PC-9 (cell line): Measurements from ENCODE around the gene GRIK3. TPM values are rescaled to one million over a fixed set of nuclear protein-coding genes. Genes with fewer than 3 reads are reported as not detected.

Experiments
- BruUV-seq: library from RNA; stranded (reverse); fragments of 400-500 nt; replicated peaks from 2 replicates; lab custom pipeline; 2021; lab: Mats Ljungman, UMichigan
- CTCF ChIA-PET: fragments of 300-600 bp; sonication (Branson Sonifier 250); formaldehyde crosslinking; loops from one replicate; lab custom pipeline; 2022; ENCODE audit warnings: antibody characterized with exemption; lab: Charles Lee
- POLR2A ChIA-PET: fragments of 300-600 bp; sonication (Branson Sonifier 250); formaldehyde crosslinking; loops from one replicate; lab custom pipeline; 2022; ENCODE audit warnings: antibody characterized with exemption; ENCODE audit not compliant: unreplicated experiment; lab: Charles Lee
- DNase-seq, 2 experiments: peaks; one replicate each; pipeline versions ENCODE4 v3.0.0 to v3.0.0-alpha.2; 2015 to 2022; ENCODE audit warnings: mixed read lengths in 1 of 2
- H2AFZ ChIP-seq: fragments of 200-600 bp; sonication (generic); 2 replicates; pipeline ENCODE4 v1.8.1; 2017; ENCODE audit warnings: antibody characterized with exemption
- H3F3A ChIP-seq: fragments of 200-600 bp; sonication (generic); 2 replicates; pipeline ENCODE4 v1.8.1; 2017; ENCODE audit warnings: antibody characterized with exemption, mild to moderate bottlenecking, low read depth; ENCODE audit not compliant: insufficient read depth
- H3K27ac ChIP-seq: fragments of 200-600 bp; sonication (generic); 2 replicates; pipeline ENCODE4 v1.6.1; 2016; ENCODE audit warnings: mixed run types
- H3K27me3 ChIP-seq: fragments of 200-600 bp; sonication (generic); 2 replicates; pipeline ENCODE4 v1.6.1; 2016; ENCODE audit warnings: low read depth, mixed run types; ENCODE audit not compliant: insufficient read depth
- H3K36me3 ChIP-seq: fragments of 200-600 bp; sonication (generic); 2 replicates; pipeline ENCODE4 v1.6.1; 2016; ENCODE audit warnings: low read depth, mixed run types
- H3K4me1 ChIP-seq: fragments of 200-600 bp; sonication (generic); replicated peaks from 2 replicates; pipeline ENCODE4 v1.6.1; 2016; ENCODE audit warnings: mixed run types; ENCODE audit not compliant: insufficient read depth
- H3K4me2 ChIP-seq: fragments of 200-600 bp; sonication (generic); 2 replicates; pipeline ENCODE4 v1.6.1; 2017; ENCODE audit warnings: mixed run types
- H3K4me3 ChIP-seq: fragments of 200-600 bp; sonication (generic); 2 replicates; pipeline ENCODE4 v1.6.1; 2016; ENCODE audit warnings: mixed run types
- H3K79me2 ChIP-seq: fragments of 200-600 bp; sonication (generic); 2 replicates; pipeline ENCODE4 v1.6.1; 2017; ENCODE audit warnings: low read depth, mixed run types
- H3K9me2 ChIP-seq: fragments of 200-600 bp; sonication (generic); 2 replicates; pipeline ENCODE4 v1.8.1; 2017; ENCODE audit warnings: mild to moderate bottlenecking; ENCODE audit not compliant: insufficient read depth
- H3K9me3 ChIP-seq: fragments of 200-600 bp; sonication (generic); 2 replicates; pipeline ENCODE4 v1.8.1; 2016; ENCODE audit warnings: low read depth; ENCODE audit not compliant: insufficient read depth
- H4K20me1 ChIP-seq: fragments of 200-600 bp; sonication (generic); 2 replicates; pipeline ENCODE4 v1.8.1; 2017; ENCODE audit not compliant: insufficient read depth
- CTCF ChIP-seq: fragments of 200-600 bp; sonication (generic); conservative IDR thresholded peaks from 2 replicates; pipeline ENCODE4 v1.6.1; 2017; ENCODE audit warnings: mixed run types, antibody characterized with exemption, mild to moderate bottlenecking, moderate library complexity
- EZH2 ChIP-seq: fragments of 200-600 bp; sonication (generic); IDR thresholded peaks from 2 replicates; pipeline ENCODE4 v1.8.0; 2017; ENCODE audit warnings: antibody characterized with exemption, low read depth
- intact Hi-C: fragments of 100-400 bp; cut with micrococcal nuclease; formaldehyde crosslinking; loops from one replicate; pipeline ENCODE4 v1.10.0; 2022; ENCODE audit not compliant: unreplicated experiment
- total RNA-seq: library from RNA; stranded (reverse); gene quantifications from 2 replicates; pipeline ENCODE4 v1.2.3, GENCODE V29; 2021

The GRIK3 gene
- total RNA-seq, 1 experiment from 2014 or later: not detected

DNA sequence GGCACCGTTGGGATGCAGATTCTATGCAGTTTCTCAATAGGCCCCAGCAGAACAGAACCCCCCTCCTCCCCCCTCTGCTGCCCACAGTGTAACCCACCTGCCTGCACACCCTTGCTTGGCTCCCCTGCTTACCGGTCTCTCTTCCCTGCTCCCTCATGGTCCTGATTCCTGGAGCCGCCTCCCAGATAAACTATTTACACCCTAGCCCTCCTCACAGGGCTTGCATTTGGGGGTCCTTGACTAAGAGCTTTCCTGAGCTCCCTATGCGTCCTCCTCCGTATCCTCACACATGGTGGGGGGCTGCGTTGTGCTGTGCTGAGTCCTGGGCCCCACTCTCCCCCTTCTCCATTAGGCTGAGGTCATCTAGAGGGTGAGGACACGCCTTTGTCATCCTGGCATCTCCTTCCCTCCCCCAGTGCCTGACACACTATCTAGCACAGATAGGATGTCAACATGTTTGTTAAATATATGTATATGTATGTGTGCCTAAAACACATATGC is 121.9 kb downstream of the GRIK3 start:
- H3K4me3 ChIP-seq: no peak overlapping the region
- no peak overlapping the region for H3K27ac ChIP-seq
- ChIA-PET POLR2A (no interaction called here), CTCF (no interaction called here)
- no peak for DNase-seq
- H3K4me2 ChIP-seq: no peak overlapping the region
- peaks cover 38% of the 10 kb centered on the region for H3K27me3 ChIP-seq
- TF ChIP-seq CTCF (no peak), EZH2 (no peak)
- no peaks in the 10 kb centered on the region for H3K36me3 ChIP-seq
- no peaks in the 10 kb centered on the region for H3K9me2 ChIP-seq
- no peaks in the 10 kb centered on the region for H3K79me2 ChIP-seq
- intact Hi-C loops: no loop called here
- H3F3A ChIP-seq: no peaks in the 10 kb centered on the region
- H3K4me1 ChIP-seq: no peaks in the 10 kb centered on the region
- no peaks in the 10 kb centered on the region for H4K20me1 ChIP-seq
- no TSS peak for BruUV-seq
- H3K9me3 ChIP-seq: no peaks in the 10 kb centered on the region
- H2AFZ ChIP-seq: no peak overlapping the region

DNA sequence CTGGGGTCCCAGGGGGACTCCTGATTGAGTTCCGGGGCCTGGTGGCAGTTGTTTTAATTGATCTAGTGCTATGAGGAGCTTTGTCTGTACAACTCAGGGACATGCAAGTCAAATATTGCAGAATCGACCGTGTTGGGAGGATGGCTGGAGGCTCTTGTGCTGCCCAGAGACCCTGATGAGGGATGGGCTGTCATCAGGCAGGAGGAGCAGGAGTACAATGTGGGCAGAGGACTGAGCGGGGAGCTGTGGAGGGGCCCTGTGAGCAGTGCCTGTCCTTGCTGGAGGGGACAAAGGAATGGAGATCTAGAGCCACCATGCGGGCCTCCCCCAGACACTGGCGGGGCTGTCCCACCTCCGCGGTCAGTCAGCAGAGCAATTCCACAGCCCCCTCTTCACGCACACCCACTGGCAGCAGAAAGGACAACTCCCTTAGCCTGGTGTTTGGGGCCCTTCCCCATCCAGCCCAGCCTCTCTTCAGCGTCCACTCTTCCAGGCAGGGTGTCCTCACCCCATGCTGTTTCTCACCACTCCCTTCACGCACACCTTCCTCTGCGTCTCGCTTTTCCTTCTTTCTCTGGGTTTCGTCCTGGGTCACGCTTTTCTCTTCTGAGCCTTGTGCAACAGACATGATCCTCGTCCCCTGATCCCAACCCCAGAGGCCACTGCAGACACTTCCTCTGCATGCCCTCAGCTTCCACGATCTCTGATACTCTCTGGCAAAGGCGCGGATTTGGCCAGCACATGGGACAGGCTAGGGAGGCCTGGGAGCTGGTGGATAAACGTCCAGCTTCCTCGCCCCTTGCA is 122.6 kb downstream of the GRIK3 start:
- BruUV-seq: no TSS peak
- Histone ChIP-seq H3K4me3 (no peak overlapping the region), H3K4me2 (no peak overlapping the region), H3K36me3 (no peaks in the 10 kb centered on the region), H3K27me3 (peaks cover 38% of the 10 kb centered on the region), H3K79me2 (no peaks in the 10 kb centered on the region), H3F3A (no peaks in the 10 kb centered on the region), H3K9me2 (no peaks in the 10 kb centered on the region), H2AFZ (no peak overlapping the region), H3K4me1 (no peaks in the 10 kb centered on the region), H3K27ac (no peak overlapping the region), H3K9me3 (no peaks in the 10 kb centered on the region), H4K20me1 (no peaks in the 10 kb centered on the region)
- DNase-seq: no peak
- intact Hi-C loops: no loop called here
- ChIA-PET CTCF (no interaction called here), POLR2A (no interaction called here)
- no peak for TF ChIP-seq EZH2

DNA sequence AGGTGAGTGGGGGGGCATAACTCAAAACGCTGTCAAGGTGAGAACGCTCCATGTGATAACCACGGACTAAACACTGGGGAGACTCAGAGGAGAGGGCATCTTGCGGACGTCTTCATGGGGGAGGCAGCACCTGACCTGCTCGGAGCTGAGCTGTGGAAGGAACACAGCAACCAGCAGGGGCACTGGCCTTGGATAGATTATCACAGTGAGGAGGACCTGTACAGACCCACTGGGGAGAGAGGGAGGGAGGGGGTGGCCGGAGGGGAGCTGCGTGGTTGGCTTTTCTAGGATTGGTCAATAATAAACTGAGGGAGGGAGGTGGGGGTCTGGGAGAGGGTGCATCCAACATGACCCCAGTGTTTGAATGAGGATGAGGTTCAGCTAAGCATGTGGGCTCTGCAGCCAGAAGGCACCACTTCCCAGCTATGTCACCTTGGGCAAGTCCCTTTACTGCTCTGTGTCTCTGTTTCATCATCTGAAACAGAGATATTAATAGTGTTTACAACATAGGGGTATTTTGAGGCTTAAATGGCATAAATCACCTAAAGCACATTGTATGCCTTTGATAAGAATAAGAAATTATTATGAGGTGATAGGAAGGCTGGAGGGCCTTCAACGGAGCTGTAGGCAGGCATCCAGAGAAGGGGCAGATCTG is 123.3 kb downstream of the GRIK3 start:
- Histone ChIP-seq H3K27ac (no peak overlapping the region), H3K27me3 (peaks cover 38% of the 10 kb centered on the region), H3K36me3 (no peaks in the 10 kb centered on the region), H3K4me2 (no peak overlapping the region), H3K79me2 (no peaks in the 10 kb centered on the region), H4K20me1 (no peaks in the 10 kb centered on the region), H3K4me3 (no peak overlapping the region), H3K4me1 (no peaks in the 10 kb centered on the region), H3K9me2 (no peaks in the 10 kb centered on the region), H2AFZ (no peak overlapping the region), H3K9me3 (no peaks in the 10 kb centered on the region), H3F3A (no peaks in the 10 kb centered on the region)
- no peak for TF ChIP-seq EZH2
- TF ChIP-seq CTCF: no peak
- ChIA-PET POLR2A (no interaction called here), CTCF (no interaction called here)
- DNase-seq: no peak
- intact Hi-C loops: no loop called here
- BruUV-seq: no TSS peak
